ENCODE measurements around the gene TMEM121. TPM values are rescaled to one million over a fixed set of nuclear protein-coding genes. Genes with fewer than 3 reads are reported as not detected.

Gene TMEM121
- total RNA-seq, 1 donor = 1.8 TPM

DNA sequence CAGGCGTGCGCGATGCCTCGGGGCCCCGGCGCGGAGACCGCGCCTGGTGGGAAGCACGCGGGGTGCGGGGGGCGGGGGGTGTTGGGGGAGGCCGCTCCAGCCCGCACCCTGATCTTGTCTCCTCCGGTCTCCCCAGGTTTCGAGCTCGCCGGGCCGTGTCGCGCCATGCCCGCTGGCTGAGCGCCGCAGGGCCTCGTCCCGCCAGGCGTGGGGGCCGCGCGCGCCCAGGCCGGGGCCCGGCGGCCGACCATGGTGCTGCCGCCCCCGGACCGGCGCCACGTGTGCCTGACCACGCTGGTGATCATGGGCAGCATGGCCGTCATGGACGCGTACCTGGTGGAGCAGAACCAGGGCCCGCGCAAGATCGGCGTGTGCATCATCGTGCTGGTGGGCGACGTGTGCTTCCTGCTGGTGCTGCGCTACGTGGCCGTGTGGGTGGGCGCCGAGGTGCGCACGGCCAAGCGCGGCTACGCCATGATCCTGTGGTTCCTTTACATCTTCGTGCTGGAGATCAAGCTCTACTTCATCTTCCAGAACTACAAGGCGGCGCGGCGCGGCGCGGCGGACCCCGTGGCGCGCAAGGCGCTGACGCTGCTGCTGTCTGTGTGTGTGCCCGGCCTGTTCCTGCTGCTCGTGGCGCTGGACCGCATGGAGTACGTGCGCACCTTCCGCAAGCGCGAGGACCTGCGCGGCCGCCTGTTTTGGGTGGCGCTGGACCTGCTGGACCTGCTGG lies 2.4 kb downstream of the TMEM121 start:
- Histone ChIP-seq H3K4me1 (ENCODE audit: insufficient read depth, low read length) (peaks cover 5% of the 10 kb centered on the region), H4K20me1 (ENCODE audit: insufficient read depth, low read length) (no peaks in the 10 kb centered on the region), H3K9me3 (ENCODE audit: low read depth, low read length) (no peaks in the 10 kb centered on the region), H3K79me2 (ENCODE audit: insufficient read depth, low read length) (no peaks in the 10 kb centered on the region), H3K27me3 (ENCODE audit: insufficient read depth, low read length) (peaks cover 6% of the 10 kb centered on the region), H2AFZ (ENCODE audit: low read length) (peak overlapping the region; percentile 65), H3K4me3 (ENCODE audit: insufficient read depth, low read length) (peak overlapping the region; percentile 77), H3K4me2 (ENCODE audit: insufficient read depth, low read length) (peak overlapping the region; percentile 79), H3K36me3 (ENCODE audit: insufficient read depth, low read length) (no peaks in the 10 kb centered on the region), H3K27ac (ENCODE audit: low read depth, low read length) (no peak overlapping the region)
- peak; percentile 76 for DNase-seq (ENCODE audit: insufficient read length, low spot score, missing footprints)
- no peak for TF ChIP-seq CTCF (IDR thresholded peaks at IDR 0.05; ENCODE audit: extremely low read depth, low read depth, low read length)

DNA sequence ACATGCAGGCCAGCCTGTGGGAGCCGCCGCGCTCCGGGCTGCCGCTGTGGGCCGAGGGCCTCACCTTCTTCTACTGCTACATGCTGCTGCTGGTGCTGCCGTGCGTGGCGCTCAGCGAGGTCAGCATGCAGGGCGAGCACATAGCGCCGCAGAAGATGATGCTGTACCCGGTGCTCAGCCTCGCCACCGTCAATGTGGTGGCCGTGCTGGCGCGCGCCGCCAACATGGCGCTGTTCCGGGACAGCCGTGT lies 2.9 kb downstream of the TMEM121 start:
- Histone ChIP-seq H4K20me1 (ENCODE audit: insufficient read depth, low read length) (no peaks in the 10 kb centered on the region), H3K27ac (ENCODE audit: low read depth, low read length) (no peak overlapping the region), H3K4me2 (ENCODE audit: insufficient read depth, low read length) (no peak overlapping the region), H2AFZ (ENCODE audit: low read length) (no peak overlapping the region), H3K4me3 (ENCODE audit: insufficient read depth, low read length) (no peak overlapping the region), H3K9me3 (ENCODE audit: low read depth, low read length) (no peaks in the 10 kb centered on the region), H3K27me3 (ENCODE audit: insufficient read depth, low read length) (peaks cover 5% of the 10 kb centered on the region), H3K79me2 (ENCODE audit: insufficient read depth, low read length) (no peaks in the 10 kb centered on the region), H3K4me1 (ENCODE audit: insufficient read depth, low read length) (peaks cover 5% of the 10 kb centered on the region), H3K36me3 (ENCODE audit: insufficient read depth, low read length) (no peaks in the 10 kb centered on the region)
- DNase-seq (ENCODE audit: insufficient read length, low spot score, missing footprints) = peak; percentile 63
- TF ChIP-seq CTCF (IDR thresholded peaks at IDR 0.05; ENCODE audit: extremely low read depth, low read depth, low read length) = no peak

GRCh38 chr14:105529569-105530284 lies 3.3 kb downstream of the TMEM121 start:
- Histone ChIP-seq H3K4me1 (ENCODE audit: insufficient read depth, low read length) (peaks cover 5% of the 10 kb centered on the region), H3K27me3 (ENCODE audit: insufficient read depth, low read length) (peaks cover under 1% of the 10 kb centered on the region), H3K4me2 (ENCODE audit: insufficient read depth, low read length) (no peak overlapping the region), H3K9me3 (ENCODE audit: low read depth, low read length) (no peaks in the 10 kb centered on the region), H2AFZ (ENCODE audit: low read length) (no peak overlapping the region), H4K20me1 (ENCODE audit: insufficient read depth, low read length) (no peaks in the 10 kb centered on the region), H3K79me2 (ENCODE audit: insufficient read depth, low read length) (no peaks in the 10 kb centered on the region), H3K4me3 (ENCODE audit: insufficient read depth, low read length) (no peak overlapping the region), H3K36me3 (ENCODE audit: insufficient read depth, low read length) (no peaks in the 10 kb centered on the region), H3K27ac (ENCODE audit: low read depth, low read length) (no peak overlapping the region)
- peak; percentile 78 for DNase-seq (ENCODE audit: insufficient read length, low spot score, missing footprints)
- TF ChIP-seq CTCF (IDR thresholded peaks at IDR 0.05; ENCODE audit: extremely low read depth, low read depth, low read length) = no peak

GRCh38 chr14:105530285-105531087 lies 4.1 kb downstream of the TMEM121 start:
- Histone ChIP-seq H3K4me1 (ENCODE audit: insufficient read depth, low read length) (peaks cover 5% of the 10 kb centered on the region), H3K4me3 (ENCODE audit: insufficient read depth, low read length) (no peak overlapping the region), H2AFZ (ENCODE audit: low read length) (no peak overlapping the region), H3K36me3 (ENCODE audit: insufficient read depth, low read length) (no peaks in the 10 kb centered on the region), H3K27ac (ENCODE audit: low read depth, low read length) (no peak overlapping the region), H3K79me2 (ENCODE audit: insufficient read depth, low read length) (no peaks in the 10 kb centered on the region), H3K27me3 (ENCODE audit: insufficient read depth, low read length) (no peaks in the 10 kb centered on the region), H3K9me3 (ENCODE audit: low read depth, low read length) (no peaks in the 10 kb centered on the region), H3K4me2 (ENCODE audit: insufficient read depth, low read length) (no peak overlapping the region), H4K20me1 (ENCODE audit: insufficient read depth, low read length) (no peaks in the 10 kb centered on the region)
- TF ChIP-seq CTCF (IDR thresholded peaks at IDR 0.05; ENCODE audit: extremely low read depth, low read depth, low read length) = no peak
- peak; percentile 85 for DNase-seq (ENCODE audit: insufficient read length, low spot score, missing footprints)
